Uterus (tissue), 2 donors: ENCODE measurements around the gene DDR2.

Experiments
- CTCF ChIP-seq, 4 experiments: fragments of 200-600 bp in 2 of 4; fragments of 450-650 bp in 2 of 4; sonication (generic) in 2 of 4; IDR thresholded peaks; one replicate each; pipeline ENCODE4 v1.5.1; 2016 to 2019; ENCODE audit warnings: antibody characterized with exemption in 4 of 4, mild to moderate bottlenecking in 2 of 4, moderate library complexity in 1 of 4
- POLR2A ChIP-seq, 2 donors: fragments of 450-650 bp; IDR thresholded peaks; one replicate each; pipeline ENCODE4 v1.6.1; 2016; ENCODE audit warnings: antibody characterized with exemption in 2 of 2, mild to moderate bottlenecking in 1 of 2, moderate library complexity in 1 of 2

GRCh38 chr1:162772571-162773154 is 140.4 kb downstream of the DDR2 start:
- no peak for TF ChIP-seq CTCF (IDR thresholded peaks at IDR 0.05)
- TF ChIP-seq POLR2A (IDR thresholded peaks at IDR 0.05), result no peak
